ENCODE data around the gene CDH24. TPM values are rescaled to one million over a fixed set of nuclear protein-coding genes. Genes with fewer than 3 reads are reported as not detected.

Gene CDH24
- polyA plus RNA-seq, 1 experiment: 14.8 TPM

DNA sequence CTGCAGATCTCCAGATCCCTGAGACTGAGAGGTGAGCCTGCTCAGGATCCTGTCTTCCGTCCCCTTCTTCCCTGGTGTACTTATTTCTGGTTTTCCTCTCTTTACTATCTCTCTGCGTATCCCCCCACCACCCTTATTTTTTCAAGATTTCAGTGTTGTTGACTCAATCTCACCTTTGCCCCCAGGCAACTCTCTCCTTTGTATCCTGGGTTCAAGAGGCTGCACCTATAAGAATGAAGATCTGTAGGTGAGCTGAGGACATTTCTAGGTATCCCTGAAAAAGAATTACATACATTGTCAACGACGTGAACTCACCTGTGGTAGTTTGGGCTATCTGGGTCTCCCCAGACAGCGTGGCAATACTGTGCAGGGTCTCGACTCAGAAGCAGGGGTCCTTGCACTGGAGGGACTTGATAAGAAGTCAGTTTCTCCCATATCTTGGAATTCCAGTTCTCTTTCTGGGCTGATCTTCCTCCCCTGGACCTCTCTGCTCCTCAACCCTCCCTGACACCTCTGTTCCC, 46.8 kb upstream of the CDH24 start:
- peaks cover under 1% of the 10 kb centered on the region; the same call in 1 of the 2 replicates for H3K36me3 ChIP-seq (ENCODE audit: control insufficient read depth, insufficient read depth, low read length)
- DNase-seq (ENCODE audit: low read depth): no peak
- ChIA-PET POLR2A (no interaction called here), CTCF (interaction anchor here (0.9 to 3.2 kb wide), 5 partner anchors 9 to 35 kb away, joined by 3 to 9 read pairs (median 4); partner anchors contain the start of genes ACIN1 and C14orf119)
- H3K4me3 ChIP-seq (ENCODE audit: low read depth, low read length): no peak overlapping the region
- TF ChIP-seq, protein P1, sequence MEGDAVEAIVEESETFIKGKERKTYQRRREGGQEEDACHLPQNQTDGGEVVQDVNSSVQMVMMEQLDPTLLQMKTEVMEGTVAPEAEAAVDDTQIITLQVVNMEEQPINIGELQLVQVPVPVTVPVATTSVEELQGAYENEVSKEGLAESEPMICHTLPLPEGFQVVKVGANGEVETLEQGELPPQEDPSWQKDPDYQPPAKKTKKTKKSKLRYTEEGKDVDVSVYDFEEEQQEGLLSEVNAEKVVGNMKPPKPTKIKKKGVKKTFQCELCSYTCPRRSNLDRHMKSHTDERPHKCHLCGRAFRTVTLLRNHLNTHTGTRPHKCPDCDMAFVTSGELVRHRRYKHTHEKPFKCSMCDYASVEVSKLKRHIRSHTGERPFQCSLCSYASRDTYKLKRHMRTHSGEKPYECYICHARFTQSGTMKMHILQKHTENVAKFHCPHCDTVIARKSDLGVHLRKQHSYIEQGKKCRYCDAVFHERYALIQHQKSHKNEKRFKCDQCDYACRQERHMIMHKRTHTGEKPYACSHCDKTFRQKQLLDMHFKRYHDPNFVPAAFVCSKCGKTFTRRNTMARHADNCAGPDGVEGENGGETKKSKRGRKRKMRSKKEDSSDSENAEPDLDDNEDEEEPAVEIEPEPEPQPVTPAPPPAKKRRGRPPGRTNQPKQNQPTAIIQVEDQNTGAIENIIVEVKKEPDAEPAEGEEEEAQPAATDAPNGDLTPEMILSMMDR (IDR thresholded peaks at IDR 0.05; ENCODE audit: insufficient read depth, low read depth, low read length): no peak
- H3K27me3 ChIP-seq (ENCODE audit: control insufficient read depth, insufficient read depth, low read length): no peaks in the 10 kb centered on the region

DNA sequence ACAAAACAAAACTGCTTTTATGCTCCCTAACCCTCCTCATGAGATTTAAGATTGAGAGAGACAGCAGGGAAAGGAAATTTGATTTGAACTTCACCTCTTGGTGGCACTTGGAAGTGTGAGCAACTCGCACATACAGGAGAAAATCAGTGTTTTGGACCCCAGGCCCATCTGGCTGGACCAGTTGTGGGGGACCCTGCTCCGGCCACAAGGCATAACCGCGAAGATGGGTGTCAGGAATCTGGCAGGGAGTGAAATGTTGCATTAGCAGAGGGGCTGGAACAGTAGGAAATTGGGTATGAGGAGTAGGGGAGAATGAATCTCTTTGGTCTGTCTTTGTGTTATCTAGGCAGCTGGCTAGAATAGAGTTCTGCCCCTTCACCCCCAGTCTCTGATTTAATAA, 46.3 kb upstream of the CDH24 start:
- ChIA-PET CTCF (interaction anchor here (0.9 to 3.2 kb wide), 6 partner anchors 9 to 35 kb away, joined by 3 to 12 read pairs (median 6); partner anchors contain the start of genes ACIN1 and C14orf119), POLR2A (no interaction called here)
- no peak overlapping the region for H3K4me3 ChIP-seq (ENCODE audit: low read depth, low read length)
- H3K27me3 ChIP-seq (ENCODE audit: control insufficient read depth, insufficient read depth, low read length): no peaks in the 10 kb centered on the region
- DNase-seq (ENCODE audit: low read depth): no peak
- TF ChIP-seq, protein P1 (IDR thresholded peaks at IDR 0.05; ENCODE audit: insufficient read depth, low read depth, low read length): no peak
- peaks cover 1% of the 10 kb centered on the region; the same call in 1 of the 2 replicates for H3K36me3 ChIP-seq (ENCODE audit: control insufficient read depth, insufficient read depth, low read length)

DNA sequence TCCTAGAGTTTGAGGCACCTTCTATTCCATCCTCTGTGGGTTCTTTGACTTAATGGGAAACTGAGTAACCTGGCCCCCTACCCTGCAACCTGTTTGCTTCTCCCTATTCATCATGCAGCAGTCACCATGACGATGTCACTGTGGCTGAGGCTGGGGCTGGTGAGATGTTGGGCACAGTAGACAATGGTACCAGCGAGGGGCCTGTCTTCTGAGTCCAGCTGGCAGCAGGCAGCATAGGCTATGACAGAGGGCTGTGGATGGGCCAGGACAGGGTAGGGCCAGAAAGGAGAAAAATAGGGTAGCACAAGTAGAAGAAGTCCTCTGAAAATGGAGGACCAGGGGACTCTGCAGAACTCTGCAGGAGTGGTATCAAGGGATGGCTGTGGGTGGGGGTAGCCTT, 45.5 kb upstream of the CDH24 start:
- Histone ChIP-seq H3K36me3 (ENCODE audit: control insufficient read depth, insufficient read depth, low read length) (peaks cover 5% of the 10 kb centered on the region), H3K4me3 (ENCODE audit: low read depth, low read length) (no peak overlapping the region), H3K27me3 (ENCODE audit: control insufficient read depth, insufficient read depth, low read length) (no peaks in the 10 kb centered on the region)
- ChIA-PET POLR2A (no interaction called here), CTCF (interaction anchor here (2.0 to 6.1 kb wide), 4 partner anchors 9 to 45 kb away, joined by 7 to 44 read pairs (median 18); partner anchors contain the start of gene CDH24)
- DNase-seq (ENCODE audit: low read depth): no peak
- TF ChIP-seq, protein P1 (IDR thresholded peaks at IDR 0.05; ENCODE audit: insufficient read depth, low read depth, low read length): no peak

DNA sequence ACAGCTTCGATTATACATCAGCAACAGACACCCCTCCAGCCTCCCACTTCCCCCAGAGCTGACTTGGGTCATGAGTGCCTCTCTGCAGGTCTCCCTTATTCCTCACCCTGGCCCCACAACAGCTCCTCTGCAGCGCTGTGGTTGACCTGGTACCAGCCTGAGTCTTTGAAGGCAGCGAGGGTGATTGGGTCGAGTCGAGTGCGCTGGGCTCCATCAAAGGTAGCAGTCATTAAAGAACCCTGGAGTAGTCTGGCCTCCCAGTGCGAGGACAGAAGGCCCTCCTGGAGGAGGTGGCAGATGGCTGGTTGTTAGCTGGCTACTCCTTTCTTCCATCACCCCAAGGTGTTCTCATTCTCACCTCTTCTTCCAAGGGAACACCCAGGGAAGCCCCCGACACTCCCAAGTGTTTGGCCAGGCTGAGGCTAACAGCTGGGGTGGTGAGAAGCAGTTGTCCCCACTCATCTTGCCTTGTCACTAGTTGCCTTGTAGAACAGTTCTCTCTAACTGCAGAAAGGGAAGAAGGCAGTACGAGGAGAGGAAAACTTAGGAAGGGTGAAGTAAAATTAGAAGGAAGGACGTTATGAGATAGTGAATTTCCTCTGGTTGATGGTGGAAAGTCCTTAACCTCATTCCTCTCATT, 44.8 kb upstream of the CDH24 start:
- Histone ChIP-seq H3K36me3 (ENCODE audit: control insufficient read depth, insufficient read depth, low read length) (peaks cover 8% of the 10 kb centered on the region), H3K27me3 (ENCODE audit: control insufficient read depth, insufficient read depth, low read length) (no peaks in the 10 kb centered on the region), H3K4me3 (ENCODE audit: low read depth, low read length) (no peak overlapping the region)
- ChIA-PET CTCF (interaction anchor here (1.5 to 6.1 kb wide), 7 partner anchors 10 to 46 kb away, joined by 5 to 44 read pairs (median 12); partner anchors contain the start of gene CDH24), POLR2A (no interaction called here)
- DNase-seq (ENCODE audit: low read depth): no peak
- TF ChIP-seq, protein P1 (IDR thresholded peaks at IDR 0.05; ENCODE audit: insufficient read depth, low read depth, low read length): no peak

- TF ChIP-seq, protein P1 (IDR thresholded peaks at IDR 0.05; ENCODE audit: insufficient read depth, low read depth, low read length): no peak
- no peak for DNase-seq (ENCODE audit: low read depth)
- POLR2A ChIA-PET: no interaction called here
- H3K4me3 ChIP-seq (ENCODE audit: low read depth, low read length): no peak overlapping the region
- CTCF ChIA-PET: interaction anchor here (1.5 to 6.1 kb wide), 7 partner anchors 10 to 46 kb away, joined by 5 to 44 read pairs (median 12); partner anchors contain the start of gene CDH24
- peaks cover 8% of the 10 kb centered on the region for H3K36me3 ChIP-seq (ENCODE audit: control insufficient read depth, insufficient read depth, low read length)
- H3K27me3 ChIP-seq (ENCODE audit: control insufficient read depth, insufficient read depth, low read length): no peaks in the 10 kb centered on the region
These were observed 44.1 kb upstream of the CDH24 start for GRCh38 chr14:23101213-23101970.

All from BJ (cell line).